IMR-90 (cell line): ENCODE results near the gene CCK. TPM values are rescaled to one million over a fixed set of nuclear protein-coding genes. Genes with fewer than 3 reads are reported as not detected.
A peak's percentile ranks its signal among the peaks of the same experiment; 100 is the strongest.

Experiments used
- ATAC-seq: fragments of 200-7000 bp; cut with Tn5 transposase; 2 replicates; pipeline ENCODE4 v1.9.1; 2020; ENCODE audit warnings: low read depth, mild to moderate bottlenecking, moderate library complexity
- BruUV-seq: library from RNA; stranded (reverse); fragments of 400-500 nt; replicated peaks from 2 replicates; lab custom pipeline; 2021; lab: Mats Ljungman, UMichigan
- CTCF ChIA-PET: fragments of 300-600 bp; formaldehyde crosslinking; extraction: SDS; loops from one replicate; lab custom pipeline; 2021; ENCODE audit warnings: antibody characterized with exemption; lab: Yijun Ruan, JAX
- POLR2A ChIA-PET: fragments of 300-600 bp; sonication (Branson Sonifier 250); formaldehyde crosslinking; loops from one replicate; lab custom pipeline; 2022; ENCODE audit warnings: antibody characterized with exemption; ENCODE audit not compliant: unreplicated experiment; lab: Charles Lee
- DNase-seq: peaks from one replicate; pipeline ENCODE4 v3.0.0; 2013
- H2AFZ ChIP-seq: replicated peaks from 2 replicates; pipeline ENCODE3; 2013; ENCODE audit warnings: low read length, mild to moderate bottlenecking; ENCODE audit not compliant: poor library complexity
- H2AK5ac ChIP-seq: 2 replicates; pipeline ENCODE4 v1.6.1; 2013; ENCODE audit warnings: low read depth, low read length, inconsistent platforms
- H2AK9ac ChIP-seq: replicated peaks from 2 replicates; pipeline ENCODE3; 2013; ENCODE audit warnings: mild to moderate bottlenecking, low read depth, low read length, moderate library complexity; ENCODE audit not compliant: poor library complexity
- H2BK120ac ChIP-seq: 2 replicates; pipeline ENCODE4 v1.6.1; 2013; ENCODE audit warnings: low read depth, low read length, inconsistent platforms
- H2BK15ac ChIP-seq: 3 replicates; pipeline ENCODE4 v1.6.1; 2013; ENCODE audit warnings: low read depth, low read length, inconsistent platforms
- H2BK20ac ChIP-seq: 2 replicates; pipeline ENCODE4 v1.6.1; 2013; ENCODE audit warnings: low read depth, mild to moderate bottlenecking, inconsistent platforms, low read length, moderate library complexity
- H2BK5ac ChIP-seq: 2 replicates; pipeline ENCODE4 v1.6.1; 2013; ENCODE audit warnings: mild to moderate bottlenecking, low read depth, low read length, inconsistent platforms; ENCODE audit not compliant: poor library complexity, severe bottlenecking
- H3K14ac ChIP-seq: replicated peaks from 2 replicates; pipeline ENCODE4 v1.6.1; 2013; ENCODE audit warnings: low read depth, low read length, inconsistent platforms
- H3K18ac ChIP-seq: 2 replicates; pipeline ENCODE4 v1.6.1; 2013; ENCODE audit warnings: low read depth, low read length, control low read depth
- H3K23ac ChIP-seq: 2 replicates; pipeline ENCODE4 v1.6.1; 2013; ENCODE audit warnings: low read depth, low read length, inconsistent platforms
- H3K27ac ChIP-seq: 2 replicates; pipeline ENCODE4 v1.5.1; 2013; ENCODE audit warnings: mild to moderate bottlenecking, control low read depth, low read length; ENCODE audit not compliant: insufficient read depth
- H3K27me3 ChIP-seq: 2 replicates; pipeline ENCODE4 v1.6.1; 2013; ENCODE audit warnings: low read length; ENCODE audit not compliant: control insufficient read depth, insufficient read depth
- H3K36me3 ChIP-seq: 2 replicates; pipeline ENCODE4 v1.6.1; 2013; ENCODE audit warnings: low read length, mixed read lengths; ENCODE audit not compliant: control insufficient read depth, insufficient read depth
- H3K4ac ChIP-seq: 2 replicates; pipeline ENCODE4 v1.6.1; 2013; ENCODE audit warnings: low read depth, low read length, inconsistent platforms
- H3K4me1 ChIP-seq: 2 replicates; pipeline ENCODE4 v1.6.1; 2013; ENCODE audit warnings: low read length, mixed read lengths; ENCODE audit not compliant: control insufficient read depth, insufficient read depth
- H3K4me2 ChIP-seq: 2 replicates; pipeline ENCODE4 v1.6.1; 2013; ENCODE audit warnings: low read depth, mild to moderate bottlenecking, control low read depth, low read length, moderate library complexity
- H3K4me3 ChIP-seq: 2 replicates; pipeline ENCODE4 v1.5.1; 2013; ENCODE audit warnings: low read depth, mild to moderate bottlenecking, control low read depth, low read length, moderate library complexity; ENCODE audit not compliant: insufficient read depth
- H3K56ac ChIP-seq: 2 replicates; pipeline ENCODE4 v1.6.1; 2013; ENCODE audit warnings: low read length, inconsistent platforms; ENCODE audit not compliant: insufficient read depth; ENCODE audit errors: extremely low read depth
- H3K79me1 ChIP-seq, 2 experiments: 2 replicates each; pipeline ENCODE4 v1.6.1; 2013; ENCODE audit warnings: low read length in 2 of 2, inconsistent platforms in 1 of 2, low read depth in 1 of 2
- H3K9ac ChIP-seq: 2 replicates; pipeline ENCODE4 v1.6.1; 2013; ENCODE audit warnings: low read depth, low read length, control low read depth
- H3K9me1 ChIP-seq: 2 replicates; pipeline ENCODE4 v1.6.1; 2013; ENCODE audit warnings: low read length, inconsistent platforms; ENCODE audit not compliant: insufficient read depth
- H3K9me3 ChIP-seq: 2 replicates; pipeline ENCODE4 v1.6.1; 2013; ENCODE audit warnings: low read length; ENCODE audit not compliant: control insufficient read depth, insufficient read depth
- H4K20me1 ChIP-seq: 2 replicates; pipeline ENCODE4 v1.6.1; 2013; ENCODE audit warnings: low read length, inconsistent platforms; ENCODE audit not compliant: insufficient read depth
- H4K5ac ChIP-seq: 2 replicates; pipeline ENCODE4 v1.6.1; 2013; ENCODE audit warnings: mild to moderate bottlenecking, low read depth, low read length, control low read depth
- H4K8ac ChIP-seq, 2 experiments: 2 replicates each; pipeline ENCODE4 v1.6.1; 2013; ENCODE audit warnings: low read depth in 2 of 2, low read length in 2 of 2, control low read depth in 1 of 2, inconsistent platforms in 1 of 2
- H4K91ac ChIP-seq: 2 replicates; pipeline ENCODE4 v1.6.1; 2013; ENCODE audit warnings: low read depth, low read length, inconsistent platforms; ENCODE audit not compliant: insufficient read depth
- BHLHE40 ChIP-seq: fragments of 150-350 bp; IDR thresholded peaks from 2 replicates; pipeline ENCODE4 v1.6.1; 2016; ENCODE audit warnings: mild to moderate bottlenecking, low read depth, low read length
- CHD1 ChIP-seq: IDR thresholded peaks from 2 replicates; pipeline ENCODE4 v1.6.1; 2012; ENCODE audit warnings: low read depth, low read length, improper control_type of control experiment
- FOS ChIP-seq: fragments of 150-350 bp; IDR thresholded peaks from 2 replicates; pipeline ENCODE4 v1.6.1; 2016; ENCODE audit warnings: low read depth, low read length
- MXI1 ChIP-seq: IDR thresholded peaks from 2 replicates; pipeline ENCODE4 v1.6.1; 2012; ENCODE audit warnings: low read depth, mild to moderate bottlenecking, low read length, moderate library complexity, borderline replicate concordance
- NFE2L2 ChIP-seq: fragments of 150-350 bp; IDR thresholded peaks from 2 replicates; pipeline ENCODE4 v1.6.1; 2016; ENCODE audit warnings: low read depth, mild to moderate bottlenecking, low read length
- POLR2A ChIP-seq: IDR thresholded peaks from 2 replicates; pipeline ENCODE4 v1.6.1; 2012; ENCODE audit warnings: mild to moderate bottlenecking, low read depth, low read length
- RAD21 ChIP-seq: IDR thresholded peaks from 2 replicates; pipeline ENCODE4 v1.6.1; 2012; ENCODE audit warnings: low read length, improper control_type of control experiment
- RCOR1 ChIP-seq: IDR thresholded peaks from 2 replicates; pipeline ENCODE4 v1.6.1; 2012; ENCODE audit warnings: mild to moderate bottlenecking, low read length, improper control_type of control experiment; ENCODE audit not compliant: insufficient replicate concordance
- SMC3 ChIP-seq: fragments of 150-350 bp; IDR thresholded peaks from 2 replicates; pipeline ENCODE4 v1.6.1; 2016; ENCODE audit warnings: low read depth, mild to moderate bottlenecking, antibody characterized with exemption, low read length, moderate library complexity
- WGBS, 2 experiments: methylation state at CpG; one replicate each; pipeline versions ENCODE4 v1.1.5 to v1.1.7; 2013; ENCODE audit warnings: missing lambda C conversion rate in 2 of 2; ENCODE audit not compliant: insufficient read length in 1 of 2; ENCODE audit errors: extremely low coverage in 2 of 2; 5-methylcytosine and 5-hydroxymethylcytosine counted together
- dilution Hi-C: fragments of 300-500 bp; cut with HindIII; formaldehyde crosslinking; loops from one replicate; pipeline ENCODE4 v1.14.3; 2018; ENCODE audit warnings: low sequenced_read_pairs; ENCODE audit not compliant: unreplicated experiment
- in situ Hi-C: fragments of 300-500 bp; cut with MboI; formaldehyde crosslinking; loops from 3 replicates; pipeline ENCODE4 v1.14.3; 2019; ENCODE audit warnings: low sequenced_read_pairs, inconsistent platforms, mixed read lengths
- intact Hi-C: fragments of 100-400 bp; cut with micrococcal nuclease; formaldehyde crosslinking; loops from 2 replicates; pipeline ENCODE4 v1.10.0; 2022
- polyA plus RNA-seq, 3 experiments: library from polyadenylated mRNA; depleted of rRNA; stranded (reverse); fragments of >200 nt; gene quantifications; 2 replicates each; pipeline ENCODE4 v1.2.3, GENCODE V29; 2012; ENCODE audit warnings: low replicate concordance in 1 of 3
- total RNA-seq: library from RNA; depleted of rRNA; stranded (reverse); fragments of >200 nt; gene quantifications from 2 replicates; pipeline ENCODE4 v1.2.3, GENCODE V29; 2012
- TF ChIP-seq, protein P1 (sequence below): fragments of 150-350 bp; IDR thresholded peaks from 2 replicates; pipeline ENCODE4 v1.6.1; 2016; ENCODE audit warnings: low read depth, mild to moderate bottlenecking, low read length, moderate library complexity, borderline replicate concordance
- TF ChIP-seq, protein P2 (sequence below): conservative IDR thresholded peaks from 2 replicates; pipeline ENCODE4 v1.5.1; 2012; ENCODE audit warnings: mild to moderate bottlenecking, low read depth, low read length, improper control_type of control experiment
- TF ChIP-seq, protein P3 (sequence below): fragments of 150-350 bp; IDR thresholded peaks from 2 replicates; pipeline ENCODE4 v1.6.1; 2017; ENCODE audit warnings: mild to moderate bottlenecking, antibody characterized with exemption, low read length, low read depth

Gene CCK
- total and polyA plus RNA-seq, 2 of the 4 experiments (the other 2 are of a cell fraction) = 0.43 TPM; not detected in 1

DNA sequence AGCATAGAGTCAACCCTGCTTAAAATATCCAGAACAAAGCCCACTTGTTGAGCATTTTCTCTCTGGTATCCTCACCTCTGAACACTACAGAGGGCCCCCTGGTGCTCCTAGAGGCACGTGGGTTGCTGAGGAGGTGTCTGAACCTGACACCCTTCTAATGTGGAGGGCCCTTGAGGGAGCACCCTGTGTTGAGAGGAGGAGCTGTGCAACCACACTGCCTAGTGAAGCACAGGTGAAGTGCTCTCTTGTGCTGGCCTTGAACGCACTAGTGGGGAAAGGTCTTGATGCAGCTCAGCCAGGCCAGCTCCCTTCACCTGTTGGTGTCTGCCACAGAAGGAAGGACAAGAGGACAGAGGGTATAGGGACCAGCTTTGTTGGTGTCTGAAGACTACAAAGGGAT, 51.9 kb downstream of the CCK start:
- DNase-seq (no peak), ATAC-seq (no peak)
- Histone ChIP-seq H3K14ac (peak overlapping the region; percentile 62), H3K18ac (no peak overlapping the region), H3K79me1 (0 out of 4 replicates have a peak, but pooled peaks cover 0 to 7% of the 10 kb centered on the region in 2 experiments), H3K9ac (no peak overlapping the region), H3K9me3 (no peaks in the 10 kb centered on the region), H3K4me2 (no peak overlapping the region), H3K9me1 (peaks cover 18% of the 10 kb centered on the region), H4K91ac (no peak overlapping the region), H2BK5ac (no peak overlapping the region), H2AK9ac (no peak overlapping the region), H3K4me3 (no peak overlapping the region), H2AK5ac (no peak overlapping the region), H3K36me3 (peaks cover 6% of the 10 kb centered on the region), H3K56ac (no peak overlapping the region), H2BK15ac (no peak overlapping the region), H3K27ac (no peak overlapping the region), H2AFZ (no peak overlapping the region), H4K8ac (no peak overlapping the region), H4K5ac (no peak overlapping the region), H3K23ac (0 out of 2 replicates have a peak overlapping the region, but pooled peaks have one; percentile 26), H2BK120ac (no peak overlapping the region), H2BK20ac (no peak overlapping the region), H3K27me3 (no peaks in the 10 kb centered on the region), H4K20me1 (peaks cover 3% of the 10 kb centered on the region; the same call in 1 of the 2 replicates), H3K4me1 (peaks cover 5% of the 10 kb centered on the region), H3K4ac (no peak overlapping the region)
- ChIA-PET CTCF (interaction anchor here (0.6 kb wide), 1 partner anchor 23 kb away, joined by 4 read pairs; no protein-coding TSS in a partner anchor), POLR2A (no interaction called here)
- no CpG with 5 or more reads among the region's 2 CpGs for WGBS, 2 experiments
- dilution Hi-C loops = no loop called here
- TF ChIP-seq BHLHE40 (no peak), CHD1 (no peak), NFE2L2 (no peak), POLR2A (no peak), RAD21 (no peak), SMC3 (no peak), MXI1 (no peak), RCOR1 (no peak), FOS (no peak)
- TF ChIP-seq, protein P1, sequence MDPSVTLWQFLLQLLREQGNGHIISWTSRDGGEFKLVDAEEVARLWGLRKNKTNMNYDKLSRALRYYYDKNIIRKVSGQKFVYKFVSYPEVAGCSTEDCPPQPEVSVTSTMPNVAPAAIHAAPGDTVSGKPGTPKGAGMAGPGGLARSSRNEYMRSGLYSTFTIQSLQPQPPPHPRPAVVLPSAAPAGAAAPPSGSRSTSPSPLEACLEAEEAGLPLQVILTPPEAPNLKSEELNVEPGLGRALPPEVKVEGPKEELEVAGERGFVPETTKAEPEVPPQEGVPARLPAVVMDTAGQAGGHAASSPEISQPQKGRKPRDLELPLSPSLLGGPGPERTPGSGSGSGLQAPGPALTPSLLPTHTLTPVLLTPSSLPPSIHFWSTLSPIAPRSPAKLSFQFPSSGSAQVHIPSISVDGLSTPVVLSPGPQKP = no peak
- TF ChIP-seq, protein P2, sequence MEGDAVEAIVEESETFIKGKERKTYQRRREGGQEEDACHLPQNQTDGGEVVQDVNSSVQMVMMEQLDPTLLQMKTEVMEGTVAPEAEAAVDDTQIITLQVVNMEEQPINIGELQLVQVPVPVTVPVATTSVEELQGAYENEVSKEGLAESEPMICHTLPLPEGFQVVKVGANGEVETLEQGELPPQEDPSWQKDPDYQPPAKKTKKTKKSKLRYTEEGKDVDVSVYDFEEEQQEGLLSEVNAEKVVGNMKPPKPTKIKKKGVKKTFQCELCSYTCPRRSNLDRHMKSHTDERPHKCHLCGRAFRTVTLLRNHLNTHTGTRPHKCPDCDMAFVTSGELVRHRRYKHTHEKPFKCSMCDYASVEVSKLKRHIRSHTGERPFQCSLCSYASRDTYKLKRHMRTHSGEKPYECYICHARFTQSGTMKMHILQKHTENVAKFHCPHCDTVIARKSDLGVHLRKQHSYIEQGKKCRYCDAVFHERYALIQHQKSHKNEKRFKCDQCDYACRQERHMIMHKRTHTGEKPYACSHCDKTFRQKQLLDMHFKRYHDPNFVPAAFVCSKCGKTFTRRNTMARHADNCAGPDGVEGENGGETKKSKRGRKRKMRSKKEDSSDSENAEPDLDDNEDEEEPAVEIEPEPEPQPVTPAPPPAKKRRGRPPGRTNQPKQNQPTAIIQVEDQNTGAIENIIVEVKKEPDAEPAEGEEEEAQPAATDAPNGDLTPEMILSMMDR = no peak
- TF ChIP-seq, protein P3, sequence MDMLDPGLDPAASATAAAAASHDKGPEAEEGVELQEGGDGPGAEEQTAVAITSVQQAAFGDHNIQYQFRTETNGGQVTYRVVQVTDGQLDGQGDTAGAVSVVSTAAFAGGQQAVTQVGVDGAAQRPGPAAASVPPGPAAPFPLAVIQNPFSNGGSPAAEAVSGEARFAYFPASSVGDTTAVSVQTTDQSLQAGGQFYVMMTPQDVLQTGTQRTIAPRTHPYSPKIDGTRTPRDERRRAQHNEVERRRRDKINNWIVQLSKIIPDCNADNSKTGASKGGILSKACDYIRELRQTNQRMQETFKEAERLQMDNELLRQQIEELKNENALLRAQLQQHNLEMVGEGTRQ = no peak
- in situ Hi-C loops = no loop called here
- BruUV-seq = no TSS peak
- intact Hi-C loops = no loop called here
